HepG2 (cell line): Measurements from ENCODE around the gene INAFM2. TPM values are rescaled to one million over a fixed set of nuclear protein-coding genes. Genes with fewer than 3 reads are reported as not detected.
A peak's percentile ranks its signal among the peaks of the same experiment; 100 is the strongest.

Experiments used
- ARHGAP35 ChIP-seq: sonication (generic); formaldehyde crosslinking; IDR thresholded peaks from 2 replicates; pipeline ENCODE4 v1.9.0; 2022; ENCODE audit warnings: mild to moderate bottlenecking, inconsistent platforms, moderate library complexity, missing genetic modification reagents, borderline replicate concordance
- ARNT2 ChIP-seq: sonication (generic); formaldehyde crosslinking; IDR thresholded peaks from 2 replicates; pipeline ENCODE4 v1.8.0; 2022; ENCODE audit warnings: mild to moderate bottlenecking, low read depth, missing genetic modification reagents, moderate library complexity
- EP300 ChIP-seq, 3 experiments: sonication (generic) in 1 of 3; formaldehyde crosslinking in 1 of 3; IDR thresholded peaks; 2 replicates each; pipeline versions ENCODE4 v1.5.1 to v1.6.1; 2011 to 2020; ENCODE audit warnings: low read depth in 2 of 3, low read length in 2 of 3, borderline replicate concordance in 1 of 3, improper control_type of control experiment in 1 of 3, mild to moderate bottlenecking in 1 of 3, missing genetic modification reagents in 1 of 3, moderate library complexity in 1 of 3
- FOSL2 ChIP-seq: sonication (generic); formaldehyde crosslinking; IDR thresholded peaks from 2 replicates; pipeline ENCODE4 v1.4.0; 2020; ENCODE audit warnings: missing genetic modification reagents
- GABPB1 ChIP-seq: IDR thresholded peaks from 2 replicates; pipeline ENCODE4 v1.6.1; 2016; ENCODE audit warnings: mild to moderate bottlenecking, missing genetic modification reagents, moderate library complexity, missing compliant biosample characterization
- HMG20A ChIP-seq: IDR thresholded peaks from 2 replicates; pipeline ENCODE4 v1.6.1; 2016; ENCODE audit warnings: borderline replicate concordance
- IRF2 ChIP-seq: IDR thresholded peaks from 2 replicates; pipeline ENCODE4 v1.6.1; 2018; ENCODE audit warnings: missing genetic modification reagents, missing compliant biosample characterization
- MED1 ChIP-seq: sonication (generic); formaldehyde crosslinking; IDR thresholded peaks from 2 replicates; pipeline ENCODE4 v1.4.0; 2020; ENCODE audit warnings: missing genetic modification reagents
- MLLT10 ChIP-seq: sonication (generic); formaldehyde crosslinking; IDR thresholded peaks from 2 replicates; pipeline ENCODE4 v1.4.0; 2020; ENCODE audit warnings: missing genetic modification reagents
- NR2F1 ChIP-seq, 2 experiments: fragments of 450-650 bp in 1 of 2; formaldehyde crosslinking in 1 of 2; IDR thresholded peaks; 2 replicates each; pipeline versions ENCODE4 v1.5.0 to v1.6.1; 2016 to 2020; ENCODE audit warnings: mild to moderate bottlenecking in 1 of 2, missing compliant biosample characterization in 1 of 2, missing genetic modification reagents in 1 of 2, moderate library complexity in 1 of 2
- REST ChIP-seq, 2 experiments: IDR thresholded peaks; 2 replicates each; pipeline ENCODE4 v1.6.1; 2011 to 2012; ENCODE audit warnings: low read length in 2 of 2, borderline replicate concordance in 1 of 2, low read depth in 1 of 2, mild to moderate bottlenecking in 1 of 2, moderate library complexity in 1 of 2
- SMYD3 ChIP-seq: sonication (generic); formaldehyde crosslinking; IDR thresholded peaks from 2 replicates; pipeline ENCODE4 v1.8.1; 2023; ENCODE audit warnings: mild to moderate bottlenecking, missing genetic modification reagents
- STAT5B ChIP-seq: sonication (generic); formaldehyde crosslinking; IDR thresholded peaks from 2 replicates; pipeline ENCODE4 v1.4.0; 2020; ENCODE audit warnings: missing genetic modification reagents
- ZBTB7B ChIP-seq: sonication (generic); formaldehyde crosslinking; IDR thresholded peaks from 2 replicates; pipeline ENCODE4 v1.4.0; 2020; ENCODE audit warnings: missing genetic modification reagents
- ZNF10 ChIP-seq: sonication (generic); formaldehyde crosslinking; IDR thresholded peaks from 2 replicates; pipeline ENCODE4 v1.4.0; 2020; ENCODE audit warnings: mild to moderate bottlenecking, low read depth, missing genetic modification reagents, borderline replicate concordance
- ZNF260 ChIP-seq: sonication (generic); formaldehyde crosslinking; IDR thresholded peaks from 2 replicates; pipeline ENCODE4 v1.4.0; 2020; ENCODE audit warnings: missing genetic modification reagents, low read depth, mild to moderate bottlenecking, borderline replicate concordance
- ZNF354B ChIP-seq: sonication (generic); formaldehyde crosslinking; IDR thresholded peaks from 2 replicates; pipeline ENCODE4 v1.8.0; 2022; ENCODE audit warnings: mild to moderate bottlenecking, missing genetic modification reagents
- ZNF598 ChIP-seq: sonication (generic); formaldehyde crosslinking; IDR thresholded peaks from 2 replicates; pipeline ENCODE4 v1.5.1; 2020; ENCODE audit warnings: mild to moderate bottlenecking, missing genetic modification reagents, borderline replicate concordance
- ZNF652 ChIP-seq: IDR thresholded peaks from 2 replicates; pipeline ENCODE4 v1.6.1; 2016; ENCODE audit warnings: low read depth, borderline replicate concordance
- ZNF691 ChIP-seq: sonication (generic); formaldehyde crosslinking; IDR thresholded peaks from 2 replicates; pipeline ENCODE4 v1.4.0; 2020; ENCODE audit warnings: missing genetic modification reagents, low read depth, mild to moderate bottlenecking, borderline replicate concordance
- ZNF850 ChIP-seq: sonication (generic); formaldehyde crosslinking; conservative IDR thresholded peaks from 2 replicates; pipeline ENCODE4 v1.9.0; 2021; ENCODE audit warnings: mild to moderate bottlenecking, missing genetic modification reagents
- ZSCAN30 ChIP-seq: sonication (generic); formaldehyde crosslinking; IDR thresholded peaks from 2 replicates; pipeline ENCODE4 v1.5.0; 2020; ENCODE audit warnings: mild to moderate bottlenecking, missing genetic modification reagents
- polyA plus RNA-seq, 8 experiments: library from polyadenylated mRNA; depleted of rRNA in 3 of 8; stranded (reverse) in 7 of 8; unstranded in 1 of 8; fragments of >200 nt; fragmentation: Illumina TruSeq in 4 of 8; extraction: Trizol in 4 of 8; gene quantifications; 2 replicates each; pipeline versions ENCODE4 v1.2.1 to v1.2.3, GENCODE V29; 2011 to 2016; ENCODE audit warnings: low read depth in 4 of 8, missing spikeins in 1 of 8, mixed read lengths in 1 of 8; ENCODE audit not compliant: insufficient read depth in 1 of 8
- total RNA-seq, 5 experiments: library from RNA; depleted of rRNA; stranded (reverse); fragments of >200 nt; fragmentation: Illumina TruSeq; extraction: Trizol; gene quantifications; 2 replicates each; pipeline ENCODE4 v1.2.3, GENCODE V29; 2016; ENCODE audit warnings: low read depth in 1 of 5
- TF ChIP-seq, protein P1 (sequence below): sonication (generic); formaldehyde crosslinking; IDR thresholded peaks from 2 replicates; pipeline ENCODE4 v1.4.0; 2020; ENCODE audit warnings: missing genetic modification reagents; ENCODE audit errors: not compliant biosample characterization

Gene INAFM2
- total and polyA plus RNA-seq, 2 of the 13 experiments (the other 11 are each of a cell fraction or from before 2014, with no cell fraction given), result 5.5 to 6.5 TPM

GRCh38 chr15:40367686-40368611 is 44.5 kb downstream of the INAFM2 start (continued):
- TF ChIP-seq ZSCAN30 (0 out of 2 replicates have a peak, but pooled peaks have one; percentile 43), STAT5B (CRISPR knock-in tag) (peak; percentile 91; the same call in 1 of the 2 replicates), REST (IDR thresholded peaks at IDR 0.05; ENCODE audit: borderline replicate concordance in 1 of 2, low read depth in 1 of 2, low read length in 2 of 2) (no peak), ZBTB7B (CRISPR knock-in tag) (peak; percentile 78), ARHGAP35 (peak; percentile 95), ZNF354B (CRISPR knock-in tag) (no peak), ZNF850 (CRISPR knock-in tag) (no peak), NR2F1 (CRISPR knock-in tag; IDR thresholded peaks at IDR 0.05) (no peak), MLLT10 (CRISPR knock-in tag) (no peak), SMYD3 (CRISPR knock-in tag) (0 out of 2 replicates have a peak, but pooled peaks have one; percentile 68), ARNT2 (CRISPR knock-in tag) (peak; percentile 96), ZNF652 (CRISPR knock-in tag) (no peak), IRF2 (CRISPR knock-in tag) (peak; percentile 56; the same call in 1 of the 2 replicates), FOSL2 (CRISPR knock-in tag) (peak; percentile 44), MED1 (CRISPR knock-in tag) (peak; percentile 63), ZNF598 (CRISPR knock-in tag) (0 out of 2 replicates have a peak, but pooled peaks have one; percentile 50), ZNF10 (CRISPR knock-in tag) (no peak), ZNF691 (CRISPR knock-in tag) (no peak), ZNF260 (CRISPR knock-in tag) (no peak), GABPB1 (CRISPR knock-in tag) (peak; percentile 90), HMG20A (CRISPR knock-in tag) (no peak), EP300 (IDR thresholded peaks at IDR 0.05; ENCODE audit: low read depth in 2 of 2, low read length in 2 of 2) (no peak), EP300 (CRISPR knock-in tag; IDR thresholded peaks at IDR 0.05; ENCODE audit: borderline replicate concordance) (peak; percentile 71)
- TF ChIP-seq, protein P1, sequence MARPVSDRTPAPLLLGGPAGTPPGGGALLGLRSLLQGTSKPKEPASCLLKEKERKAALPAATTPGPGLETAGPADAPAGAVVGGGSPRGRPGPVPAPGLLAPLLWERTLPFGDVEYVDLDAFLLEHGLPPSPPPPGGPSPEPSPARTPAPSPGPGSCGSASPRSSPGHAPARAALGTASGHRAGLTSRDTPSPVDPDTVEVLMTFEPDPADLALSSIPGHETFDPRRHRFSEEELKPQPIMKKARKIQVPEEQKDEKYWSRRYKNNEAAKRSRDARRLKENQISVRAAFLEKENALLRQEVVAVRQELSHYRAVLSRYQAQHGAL (CRISPR knock-in tag), result peak; percentile 96
